HepG2 (cell line): ENCODE measurements around the gene ARHGAP32. TPM values are rescaled to one million over a fixed set of nuclear protein-coding genes. Genes with fewer than 3 reads are reported as not detected.

Source experiments
- ATAC-seq: fragments of 200-7000 bp; cut with Tn5 transposase; 3 replicates; pipeline ENCODE4 v1.9.1; 2020; ENCODE audit warnings: mild to moderate bottlenecking, moderate library complexity
- BruUV-seq: library from RNA; stranded (reverse); fragments of 400-500 nt; replicated peaks from 2 replicates; lab custom pipeline; 2021; lab: Mats Ljungman, UMichigan
- CTCF ChIA-PET: fragments of 300-600 bp; formaldehyde crosslinking; extraction: SDS; loops from one replicate; lab custom pipeline; 2021; ENCODE audit warnings: low total read pairs, inconsistent platforms, low intra/inter-chr PET ratio; lab: Yijun Ruan, JAX
- POLR2A ChIA-PET: fragments of 350-600 bp; sonication (Branson Sonifier 250); formaldehyde crosslinking; loops from one replicate; lab custom pipeline; 2020; ENCODE audit warnings: antibody characterized with exemption, inconsistent platforms; lab: Yijun Ruan, JAX
- DNase-seq: peaks from one replicate; pipeline ENCODE4 v3.0.0-alpha.2; 2015; ENCODE audit warnings: low spot score
- FAIRE-seq: peaks from 3 replicates; lab custom pipeline; 2011; peaks lifted over from hg19 to GRCh38; lab: Jason Lieb, UNC
- H2AFZ ChIP-seq: one replicate; pipeline ENCODE4 v1.6.1; 2011; ENCODE audit warnings: low read length, inconsistent platforms
- H3K27ac ChIP-seq: fragments of 300-600 bp; 3 replicates; pipeline ENCODE4 v1.8.0; 2011; ENCODE audit warnings: mixed run types, mild to moderate bottlenecking, mixed read lengths, low read length, inconsistent platforms; ENCODE audit not compliant: insufficient read depth; ENCODE audit errors: extremely low read length
- H3K27me3 ChIP-seq, 2 experiments: fragments of 200-600 bp in 1 of 2; 2 replicates in 1 of 2; 3 replicates in 1 of 2; pipeline versions ENCODE4 v1.6.0 to v1.8.0; 2011; ENCODE audit warnings: low read length in 2 of 2, mild to moderate bottlenecking in 2 of 2, moderate library complexity in 2 of 2, inconsistent platforms in 1 of 2; ENCODE audit not compliant: insufficient read depth in 2 of 2, control insufficient read depth in 1 of 2
- H3K36me3 ChIP-seq, 2 experiments: fragments of 200-600 bp in 1 of 2; replicated peaks in 1 of 2; 2 replicates in 1 of 2; 3 replicates in 1 of 2; pipeline versions ENCODE4 v1.5.1 to v1.8.0; 2011; ENCODE audit warnings: low read length in 2 of 2, inconsistent platforms in 1 of 2; ENCODE audit not compliant: insufficient read depth in 2 of 2, control insufficient read depth in 1 of 2
- H3K4me1 ChIP-seq: 2 replicates; pipeline ENCODE4 v1.5.1; 2012; ENCODE audit warnings: low read length, inconsistent platforms; ENCODE audit not compliant: insufficient read depth
- H3K4me2 ChIP-seq: 2 replicates; pipeline ENCODE4 v1.6.0; 2011; ENCODE audit warnings: low read depth, low read length, inconsistent platforms
- H3K4me3 ChIP-seq, 3 experiments: fragments of 200-600 bp in 1 of 3; sonication (generic), shearing (Covaris generic) in 1 of 3; replicated peaks in 1 of 3; 2 replicates each; pipeline ENCODE4 v1.5.1; 2011 to 2016; ENCODE audit warnings: low read length in 3 of 3, inconsistent platforms in 2 of 3, low read depth in 2 of 3, mild to moderate bottlenecking in 2 of 3, control low read depth in 1 of 3, mixed read lengths in 1 of 3; ENCODE audit not compliant: insufficient read depth in 1 of 3
- H3K79me2 ChIP-seq: one replicate; pipeline ENCODE4 v1.6.1; 2011; ENCODE audit warnings: low read length, inconsistent platforms; ENCODE audit not compliant: insufficient read depth
- H3K9ac ChIP-seq: 2 replicates; pipeline ENCODE4 v1.6.0; 2011; ENCODE audit warnings: mild to moderate bottlenecking, low read depth, low read length, inconsistent platforms; ENCODE audit not compliant: insufficient read depth
- H3K9me3 ChIP-seq: 2 replicates; pipeline ENCODE4 v1.5.1; 2012; ENCODE audit warnings: mild to moderate bottlenecking, low read length
- H4K20me1 ChIP-seq: 2 replicates; pipeline ENCODE4 v1.6.0; 2011; ENCODE audit warnings: inconsistent platforms, mild to moderate bottlenecking, low read length, moderate library complexity; ENCODE audit not compliant: insufficient read depth
- AKAP8 ChIP-seq: sonication (generic); formaldehyde crosslinking; IDR thresholded peaks from 2 replicates; pipeline ENCODE4 v1.5.1; 2020; ENCODE audit warnings: mild to moderate bottlenecking, missing genetic modification reagents
- HNRNPL ChIP-seq: fragments of 200-400 bp; formaldehyde crosslinking; IDR thresholded peaks from 2 replicates; pipeline ENCODE4 v1.6.1; 2017; ENCODE audit warnings: mild to moderate bottlenecking, low read depth, low read length
- HNRNPLL ChIP-seq: fragments of 200-400 bp; formaldehyde crosslinking; IDR thresholded peaks from 2 replicates; pipeline ENCODE4 v1.6.1; 2017; ENCODE audit warnings: mild to moderate bottlenecking, low read depth, low read length; ENCODE audit not compliant: poor library complexity, severe bottlenecking
- MNT ChIP-seq: fragments of 450-650 bp; IDR thresholded peaks from 2 replicates; pipeline ENCODE4 v1.6.1; 2016
- PCBP1 ChIP-seq: fragments of 200-400 bp; formaldehyde crosslinking; IDR thresholded peaks from 2 replicates; pipeline ENCODE4 v1.6.1; 2017; ENCODE audit warnings: mild to moderate bottlenecking, low read depth, low read length, borderline replicate concordance
- SRSF1 ChIP-seq: fragments of 200-400 bp; formaldehyde crosslinking; optimal IDR thresholded peaks from 2 replicates; pipeline ENCODE3; 2017; ENCODE audit warnings: mild to moderate bottlenecking, low read depth, low read length, moderate library complexity
- SRSF9 ChIP-seq: fragments of 200-400 bp; formaldehyde crosslinking; IDR thresholded peaks from 2 replicates; pipeline ENCODE4 v1.6.1; 2018; ENCODE audit warnings: borderline replicate concordance, mild to moderate bottlenecking, low read depth, low read length; ENCODE audit not compliant: insufficient read depth, poor library complexity, severe bottlenecking
- ZBTB40 ChIP-seq, 2 experiments: fragments of 450-650 bp in 1 of 2; sonication (generic) in 1 of 2; formaldehyde crosslinking in 1 of 2; IDR thresholded peaks; 2 replicates each; pipeline versions ENCODE4 v1.6.1 to v1.8.0; 2016 to 2022; ENCODE audit warnings: antibody characterized with exemption in 1 of 2, mild to moderate bottlenecking in 1 of 2, missing genetic modification reagents in 1 of 2
- ZNF512 ChIP-seq: sonication (generic); formaldehyde crosslinking; IDR thresholded peaks from 2 replicates; pipeline ENCODE4 v1.4.0; 2020; ENCODE audit warnings: mild to moderate bottlenecking, missing genetic modification reagents
- ZNF556 ChIP-seq: sonication (generic); formaldehyde crosslinking; IDR thresholded peaks from 2 replicates; pipeline ENCODE4 v1.4.0; 2020; ENCODE audit warnings: mild to moderate bottlenecking, missing genetic modification reagents, borderline replicate concordance
- ZNF781 ChIP-seq: sonication (generic); formaldehyde crosslinking; IDR thresholded peaks from 2 replicates; pipeline ENCODE4 v1.5.1; 2020; ENCODE audit warnings: borderline replicate concordance, mild to moderate bottlenecking, missing genetic modification reagents; ENCODE audit errors: not compliant biosample characterization
- WGBS: methylation state at CpG from one replicate; pipeline ENCODE4 v1.1.6; 2017; ENCODE audit warnings: low lambda C conversion rate; 5-methylcytosine and 5-hydroxymethylcytosine counted together
- in situ Hi-C: cut with HindIII; loops from 2 replicates; pipeline ENCODE4 v1.10.0; 2017; ENCODE audit warnings: low pct_unique_long_range_greater_than_20kb; ENCODE audit not compliant: extremely low pct_ligation_motif_present
- intact Hi-C: fragments of 100-400 bp; cut with micrococcal nuclease; formaldehyde crosslinking; loops from one replicate; pipeline ENCODE4 v1.10.0; 2022; ENCODE audit not compliant: unreplicated experiment
- polyA plus RNA-seq, 8 experiments: library from polyadenylated mRNA; depleted of rRNA in 3 of 8; stranded (reverse) in 7 of 8; unstranded in 1 of 8; fragments of >200 nt; fragmentation: Illumina TruSeq in 4 of 8; extraction: Trizol in 4 of 8; gene quantifications; 2 replicates each; pipeline versions ENCODE4 v1.2.1 to v1.2.3, GENCODE V29; 2011 to 2016; ENCODE audit warnings: low read depth in 4 of 8, missing spikeins in 1 of 8, mixed read lengths in 1 of 8; ENCODE audit not compliant: insufficient read depth in 1 of 8
- total RNA-seq, 5 experiments: library from RNA; depleted of rRNA; stranded (reverse); fragments of >200 nt; fragmentation: Illumina TruSeq; extraction: Trizol; gene quantifications; 2 replicates each; pipeline ENCODE4 v1.2.3, GENCODE V29; 2016; ENCODE audit warnings: low read depth in 1 of 5

Gene ARHGAP32
- total and polyA plus RNA-seq, 2 of the 13 experiments (the other 11 are each of a cell fraction or from before 2014, with no cell fraction given): 6.3 to 8.2 TPM

GRCh38 chr11:128953151-128953550 lies 239.0 kb downstream of the ARHGAP32 start:
- intact Hi-C loops: loop anchor here (10.0 kb wide), 1 partner anchor 778 kb away; no protein-coding TSS in a partner anchor
- H3K36me3 ChIP-seq: no peaks in the 10 kb centered on the region
- ChIA-PET POLR2A (no interaction called here), CTCF (no interaction called here)
- no peaks in the 10 kb centered on the region for H4K20me1 ChIP-seq
- BruUV-seq: no TSS peak
- H3K27ac ChIP-seq: no peak overlapping the region
- H3K79me2 ChIP-seq: no peaks in the 10 kb centered on the region
- no peaks in the 10 kb centered on the region for H3K4me1 ChIP-seq
- in situ Hi-C loops: no loop called here
- H3K9ac ChIP-seq: no peak overlapping the region
- H3K9me3 ChIP-seq: no peaks in the 10 kb centered on the region
- no peak overlapping the region for H3K4me2 ChIP-seq
- no peak for FAIRE-seq
- no peak for DNase-seq
- no peak for ATAC-seq
- H2AFZ ChIP-seq: no peak overlapping the region
- no peaks in the 10 kb centered on the region for H3K27me3 ChIP-seq
- WGBS: 67% methylated on average over 16 of the region's 16 CpGs
- H3K4me3 ChIP-seq: no peak overlapping the region
- TF ChIP-seq PCBP1: no peak
- no peak for TF ChIP-seq ZNF556 (CRISPR knock-in tag)
- TF ChIP-seq HNRNPLL: peak; percentile 82
- TF ChIP-seq ZBTB40 (IDR thresholded peaks at IDR 0.05): no peak
- no peak for TF ChIP-seq ZBTB40 (CRISPR knock-in tag; IDR thresholded peaks at IDR 0.05)
- no peak for TF ChIP-seq HNRNPL
- TF ChIP-seq ZNF781 (CRISPR knock-in tag): no peak
- no peak for TF ChIP-seq AKAP8 (CRISPR knock-in tag)
- TF ChIP-seq SRSF9: no peak
- peak; percentile 62; the same call in 1 of the 2 replicates for TF ChIP-seq MNT
- TF ChIP-seq ZNF512 (CRISPR knock-in tag): no peak
- no peak for TF ChIP-seq SRSF1
